ENCODE data around the gene CACNB2.
"Not testable (repeated sequence)": the region's sequence is repeated elsewhere in the genome, so short reads cannot be mapped to it uniquely, and the experiment has no call there.

CACNB2 gene

GRCh38 chr10:18145652-18146051, 5.4 kb downstream of the CACNB2 start:
- Histone ChIP-seq H3K4me1 (ENCODE audit: control insufficient read depth, low read length) (no peaks in the 10 kb centered on the region), H3K4me2 (ENCODE audit: low read length) (no peak overlapping the region), H3F3A (ENCODE audit: control insufficient read depth, insufficient read depth) (no peaks in the 10 kb centered on the region), H3K4me3 (ENCODE audit: low read length) (no peak overlapping the region), H3K27ac (ENCODE audit: low read depth, low read length) (no peak overlapping the region), H3K36me3 (ENCODE audit: control insufficient read depth, low read length) (no peaks in the 10 kb centered on the region), H3K9me3 (ENCODE audit: control insufficient read depth, insufficient read depth, low read length) (no peaks in the 10 kb centered on the region), H3K79me2 (ENCODE audit: control insufficient read depth, low read length) (no peaks in the 10 kb centered on the region), H3K27me3 (ENCODE audit: control insufficient read depth, low read length) (no peaks in the 10 kb centered on the region), H3K9me2 (replicated peaks; ENCODE audit: control insufficient read depth, low read length) (no peaks in the 10 kb centered on the region), H4K20me1 (ENCODE audit: control insufficient read depth, insufficient read depth, low read depth, low read length) (no peaks in the 10 kb centered on the region)
- TF ChIP-seq EZH2phosphoT487 (IDR thresholded peaks at IDR 0.05; ENCODE audit: borderline replicate concordance, low read length) (no peak), CTCF (IDR thresholded peaks at IDR 0.05; ENCODE audit: low read depth, low read length, poor library complexity, severe bottlenecking) (no peak)

- H3K4me2 ChIP-seq (ENCODE audit: low read length), result no peak overlapping the region
- H3K27me3 ChIP-seq (ENCODE audit: control insufficient read depth, low read length), result no peaks in the 10 kb centered on the region
- no peaks in the 10 kb centered on the region for H3F3A ChIP-seq (ENCODE audit: control insufficient read depth, insufficient read depth)
- H3K9me2 ChIP-seq (replicated peaks; ENCODE audit: control insufficient read depth, low read length), result no peaks in the 10 kb centered on the region
- H3K79me2 ChIP-seq (ENCODE audit: control insufficient read depth, low read length), result no peaks in the 10 kb centered on the region
- no peaks in the 10 kb centered on the region for H3K9me3 ChIP-seq (ENCODE audit: control insufficient read depth, insufficient read depth, low read length)
- no peaks in the 10 kb centered on the region for H3K4me1 ChIP-seq (ENCODE audit: control insufficient read depth, low read length)
- H3K36me3 ChIP-seq (ENCODE audit: control insufficient read depth, low read length), result no peaks in the 10 kb centered on the region
- H3K27ac ChIP-seq (ENCODE audit: low read depth, low read length), result no peak overlapping the region
- no peaks in the 10 kb centered on the region for H4K20me1 ChIP-seq (ENCODE audit: control insufficient read depth, insufficient read depth, low read depth, low read length)
- TF ChIP-seq CTCF (IDR thresholded peaks at IDR 0.05; ENCODE audit: low read depth, low read length, poor library complexity, severe bottlenecking) (no peak), EZH2phosphoT487 (IDR thresholded peaks at IDR 0.05; ENCODE audit: borderline replicate concordance, low read length) (no peak)
- H3K4me3 ChIP-seq (ENCODE audit: low read length), result no peak overlapping the region
Observed at GRCh38 chr10:18149196-18149800, 9.1 kb downstream of the CACNB2 start.

GRCh38 chr10:18151356-18151890, 11.2 kb downstream of the CACNB2 start:
- H3K36me3 ChIP-seq (ENCODE audit: control insufficient read depth, low read length), result no peaks in the 10 kb centered on the region
- no peaks in the 10 kb centered on the region for H3K4me1 ChIP-seq (ENCODE audit: control insufficient read depth, low read length)
- TF ChIP-seq CTCF (IDR thresholded peaks at IDR 0.05; ENCODE audit: low read depth, low read length, poor library complexity, severe bottlenecking), result no peak
- H3K79me2 ChIP-seq (ENCODE audit: control insufficient read depth, low read length), result no peaks in the 10 kb centered on the region
- H3K4me2 ChIP-seq (ENCODE audit: low read length), result no peak overlapping the region
- H4K20me1 ChIP-seq (ENCODE audit: control insufficient read depth, insufficient read depth, low read depth, low read length), result no peaks in the 10 kb centered on the region
- no peak overlapping the region for H3K27ac ChIP-seq (ENCODE audit: low read depth, low read length)
- H3K27me3 ChIP-seq (ENCODE audit: control insufficient read depth, low read length), result no peaks in the 10 kb centered on the region
- H3K9me2 ChIP-seq (replicated peaks; ENCODE audit: control insufficient read depth, low read length), result no peaks in the 10 kb centered on the region
- H3K9me3 ChIP-seq (ENCODE audit: control insufficient read depth, insufficient read depth, low read length), result no peaks in the 10 kb centered on the region
- no peaks in the 10 kb centered on the region for H3F3A ChIP-seq (ENCODE audit: control insufficient read depth, insufficient read depth)
- no peak overlapping the region for H3K4me3 ChIP-seq (ENCODE audit: low read length)

GRCh38 chr10:18153381-18153780, 13.2 kb downstream of the CACNB2 start:
- H3K4me3 ChIP-seq (ENCODE audit: low read length); H3K27ac ChIP-seq (ENCODE audit: low read depth, low read length); H3K9me2 ChIP-seq (replicated peaks; ENCODE audit: control insufficient read depth, low read length); H3F3A ChIP-seq (ENCODE audit: control insufficient read depth, insufficient read depth); H3K27me3 ChIP-seq (ENCODE audit: control insufficient read depth, low read length); H3K36me3 ChIP-seq (ENCODE audit: control insufficient read depth, low read length); H3K4me1 ChIP-seq (ENCODE audit: control insufficient read depth, low read length); H3K79me2 ChIP-seq (ENCODE audit: control insufficient read depth, low read length); H3K4me2 ChIP-seq (ENCODE audit: low read length); H3K9me3 ChIP-seq (ENCODE audit: control insufficient read depth, insufficient read depth, low read length); H4K20me1 ChIP-seq (ENCODE audit: control insufficient read depth, insufficient read depth, low read depth, low read length): not testable (repeated sequence)

Data from DOHH2 (cell line).